Fibroblast of lung (primary cell): ENCODE data around the gene DEPDC5.

Experiments used
- CTCF ChIP-seq, 2 donors: IDR thresholded peaks in 1 of 2; conservative IDR thresholded peaks in 1 of 2; 1 replicate in 1 of 2; 2 replicates in 1 of 2; pipeline ENCODE4 v1.5.1; 2011 to 2012; ENCODE audit warnings: low read length in 2 of 2, control low read depth in 1 of 2, inconsistent platforms in 1 of 2, low read depth in 1 of 2, mild to moderate bottlenecking in 1 of 2
- EZH2 ChIP-seq: IDR thresholded peaks from 2 replicates; pipeline ENCODE4 v1.5.1; 2012; ENCODE audit warnings: low read length, control low read depth, mild to moderate bottlenecking; ENCODE audit errors: missing control alignments

GRCh38 chr22:31738566-31738965, 15.3 kb upstream of the DEPDC5 start:
- TF ChIP-seq CTCF (conservative IDR thresholded peaks at IDR 0.05 in 1 of 2, IDR thresholded peaks at IDR 0.05 in 1 of 2; ENCODE audit: low read depth in 1 of 2, low read length in 2 of 2) (no peak), EZH2 (no peak)
